Activated CD4-positive, alpha-beta T cell treated with anti-CD3 and anti-CD28 coated beads, Interleukin-2, amount 50 U/mL, for 16 hours (primary cell): ENCODE measurements around the gene DNASE1L2.
"Not testable (repeated sequence)": the region's sequence is repeated elsewhere in the genome, so short reads cannot be mapped to it uniquely, and the experiment has no call there.

Source experiments
- DNase-seq: peaks from one replicate; pipeline ENCODE4 v3.0.0-alpha.2; 2020

DNASE1L2 gene

DNA sequence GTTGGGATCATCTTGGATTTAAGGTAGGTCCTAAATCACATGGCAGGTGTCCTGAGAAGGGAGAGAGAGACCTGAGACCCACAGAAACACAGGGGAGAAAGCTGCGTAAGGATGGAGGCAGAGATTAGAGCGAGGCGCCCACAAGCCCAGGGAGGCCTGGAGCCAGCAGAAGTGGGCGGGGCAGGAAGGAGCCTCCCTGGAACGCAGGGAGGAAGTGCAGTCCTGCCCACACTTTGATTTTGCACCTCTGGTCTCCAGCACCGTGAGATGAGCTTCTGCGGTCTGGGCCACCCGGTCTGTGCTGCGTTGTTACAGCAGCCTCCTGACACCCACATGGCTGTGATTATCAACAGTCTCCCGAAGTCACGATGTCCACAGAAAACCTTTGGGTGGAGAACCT lies 6.4 kb downstream of the DNASE1L2 start:
- DNase-seq: no peak

- DNase-seq: no peak
These were observed 6.8 kb downstream of the DNASE1L2 start for GRCh38 chr16:2243031-2243528.

DNA sequence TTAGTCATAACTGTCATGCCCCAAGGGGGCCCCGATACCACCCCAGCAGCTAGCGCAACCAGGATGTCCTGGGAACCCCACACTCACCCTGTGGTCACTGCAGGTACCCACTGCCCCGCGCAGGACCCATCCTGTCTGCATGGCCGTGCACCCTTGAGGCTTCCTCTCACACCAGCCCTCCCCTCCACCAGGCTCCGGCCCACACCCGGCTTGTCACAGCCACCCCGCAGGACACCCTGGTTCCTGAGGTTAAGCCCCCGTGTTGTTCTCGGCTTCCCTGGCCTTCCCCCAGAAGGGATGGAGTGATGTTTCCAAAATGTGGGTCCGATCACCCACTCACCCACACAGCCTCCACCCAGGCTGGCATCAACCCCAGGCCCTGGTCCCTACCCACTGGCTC lies 7.5 kb downstream of the DNASE1L2 start:
- DNase-seq: no peak

DNA sequence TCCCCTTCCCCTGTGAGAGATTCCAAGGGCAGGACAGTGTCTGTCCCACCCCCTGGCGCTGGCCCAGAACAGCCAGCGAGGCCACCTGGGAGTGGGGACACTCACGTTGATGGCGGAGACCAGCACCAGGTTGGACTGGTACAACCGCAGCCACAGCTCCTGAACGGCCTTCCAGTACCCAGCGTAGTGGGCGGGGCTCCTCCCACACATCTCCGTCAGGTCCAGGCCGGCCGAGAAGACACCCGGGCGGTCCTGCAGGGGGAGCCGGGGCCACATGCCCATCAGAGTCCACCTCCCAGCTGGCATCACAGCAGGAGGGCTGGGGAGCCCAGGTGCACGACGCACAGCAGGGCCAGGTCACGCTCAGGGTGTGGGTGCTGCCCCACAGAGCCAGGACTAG lies 8.1 kb downstream of the DNASE1L2 start:
- DNase-seq: no peak

DNA sequence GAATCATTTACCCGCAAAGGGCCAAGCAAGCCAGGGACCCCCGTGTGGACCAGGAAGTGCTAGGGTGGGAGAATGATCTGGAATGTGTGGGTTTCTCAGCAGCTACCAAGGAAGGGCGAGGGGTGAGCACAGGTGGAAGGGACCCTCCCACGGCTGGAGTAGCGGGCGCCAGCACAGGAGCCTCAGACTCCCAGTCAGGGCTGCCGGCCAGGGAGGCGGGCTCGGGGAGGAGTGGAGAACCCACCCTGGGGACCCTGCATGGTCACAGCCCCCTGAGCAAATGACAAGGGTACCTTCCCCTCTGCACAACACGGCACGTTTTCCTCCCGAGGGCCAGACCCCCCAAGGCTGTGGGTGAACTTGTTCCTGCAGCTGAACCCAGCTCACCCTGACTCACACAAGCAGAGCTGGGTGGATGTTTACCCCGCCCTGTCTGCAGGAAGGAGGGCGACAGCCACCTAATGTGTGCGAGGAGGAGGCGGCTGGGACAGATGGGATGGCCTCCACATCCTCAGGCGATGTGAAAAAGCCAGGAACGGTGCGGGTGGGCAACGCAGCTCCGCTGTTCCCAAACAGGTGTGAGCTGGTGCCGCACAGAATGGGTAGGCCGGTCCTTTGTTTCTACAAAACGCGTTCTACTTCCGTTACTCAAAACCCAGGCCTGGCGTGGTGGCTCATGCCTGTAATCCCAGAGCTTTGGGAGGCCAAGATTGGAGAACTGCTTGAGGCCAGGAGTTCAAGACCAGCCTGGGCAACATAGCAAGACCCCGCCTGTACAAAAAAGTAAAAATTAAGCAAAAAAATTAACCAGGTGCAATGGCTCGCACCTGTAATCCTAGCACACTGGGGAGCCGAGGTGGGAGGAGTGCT lies 8.9 kb downstream of the DNASE1L2 start:
- no peak for DNase-seq

DNA sequence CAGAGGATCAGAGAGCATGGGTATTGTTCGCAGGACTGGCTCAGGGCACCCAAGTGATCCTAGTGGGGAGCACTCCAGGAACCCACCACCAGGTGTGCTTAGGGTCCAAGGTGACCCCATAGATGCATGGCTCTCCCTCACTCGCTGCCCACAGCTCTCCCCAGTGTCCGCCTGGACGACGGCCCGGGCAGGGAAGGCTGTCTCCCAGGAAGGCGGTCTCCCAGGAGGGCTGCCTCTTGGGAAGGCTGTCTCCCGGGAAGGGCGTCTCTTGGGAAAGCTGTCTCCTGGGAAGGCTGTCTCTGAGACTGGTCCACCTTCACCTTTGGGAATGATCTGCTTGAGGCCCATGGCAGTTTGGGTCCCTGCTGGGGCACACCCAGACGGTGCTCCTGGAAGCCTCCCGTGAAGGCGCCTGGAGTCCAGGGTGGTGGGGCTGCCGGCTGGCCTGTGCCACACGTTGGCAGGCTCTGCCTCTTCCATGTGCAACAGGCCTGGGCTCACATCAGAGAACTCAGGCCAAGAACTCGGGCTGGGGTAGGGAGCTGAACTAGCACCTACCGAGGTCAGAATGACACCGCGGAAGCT lies 10.1 kb downstream of the DNASE1L2 start:
- no peak for DNase-seq

DNA sequence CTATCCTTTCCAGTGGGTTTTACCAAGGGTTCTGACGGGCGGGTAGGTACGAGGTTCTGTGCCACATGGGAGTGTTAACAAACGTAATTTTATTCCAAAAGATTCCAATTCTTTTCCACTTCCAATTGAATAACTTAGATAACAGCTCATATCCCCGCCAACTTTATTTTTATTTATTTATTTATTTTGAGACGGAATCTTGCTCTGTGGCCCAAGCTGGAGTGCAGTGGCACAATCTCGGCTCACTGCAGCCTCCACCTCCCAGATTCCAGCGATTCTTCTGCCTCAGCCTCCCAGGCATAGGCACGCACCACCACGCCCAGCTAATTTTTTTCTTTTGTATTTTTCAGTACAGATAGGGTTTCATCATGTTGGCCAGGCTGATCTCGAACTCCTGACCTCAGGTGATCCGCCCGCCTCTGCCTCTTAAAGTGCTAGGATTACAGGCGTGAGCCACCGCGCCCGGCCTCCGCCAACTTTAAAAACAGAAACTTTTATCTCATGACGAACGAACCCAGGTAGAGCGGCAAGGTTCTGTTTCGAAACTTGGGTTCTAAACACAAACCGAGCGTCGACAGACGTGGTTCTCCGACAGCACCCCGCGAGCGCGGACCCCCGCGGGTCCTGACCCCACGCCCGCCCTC lies 14.5 kb downstream of the DNASE1L2 start:
- peak; percentile 44 for DNase-seq

DNA sequence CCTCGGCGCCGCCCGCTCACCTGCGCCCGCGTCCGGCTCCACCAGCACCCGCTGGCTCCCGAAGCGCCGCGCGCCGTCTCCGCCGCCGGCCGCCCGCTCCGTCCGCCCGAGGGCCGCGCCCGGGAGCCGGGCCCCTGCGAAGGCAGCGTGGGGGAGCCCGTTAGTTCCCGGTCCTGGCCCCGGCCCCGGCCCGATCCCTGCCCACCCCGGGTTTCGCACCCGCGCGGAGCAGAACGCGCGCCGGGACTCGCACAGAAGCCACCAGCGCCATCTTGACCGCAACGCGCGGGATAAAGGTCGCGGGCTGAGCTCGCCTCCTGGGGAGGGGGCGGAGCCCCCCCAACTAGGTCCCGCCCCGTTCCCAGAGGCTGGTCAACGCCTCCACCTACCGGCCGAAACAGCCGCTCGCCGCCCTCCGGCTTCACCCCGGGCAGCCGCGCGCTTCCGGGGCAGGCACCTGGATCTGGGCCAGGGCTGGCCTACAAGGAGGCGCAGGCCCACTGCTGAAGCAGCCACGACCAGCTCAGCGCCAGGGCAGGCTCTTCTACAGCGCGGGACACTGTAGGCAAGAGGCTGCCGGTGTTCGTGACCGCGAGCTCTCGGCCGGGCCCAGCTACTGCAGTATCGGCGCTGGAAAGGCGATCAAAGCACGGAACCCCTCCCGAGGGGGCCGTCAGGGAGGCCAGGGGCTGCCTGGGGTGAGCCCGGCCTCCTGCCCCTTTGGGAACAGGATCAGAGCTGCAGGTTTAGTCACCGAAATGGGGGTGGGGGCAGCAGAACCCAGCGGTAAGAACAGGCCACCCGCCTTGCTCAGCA lies 15.3 kb downstream of the DNASE1L2 start, which contains the start of gene ECI1:
Gene ECI1 (minus strand): TSS at position 292 of the 816 bp plus-strand sequence. CDS start 21 bp downstream, at position 271.
- DNase-seq: peak; percentile 93

- DNase-seq: no peak
These were observed 16.5 kb downstream of the DNASE1L2 start for GRCh38 chr16:2252806-2253148.

- no peak for DNase-seq
These were observed 17.0 kb downstream of the DNASE1L2 start for GRCh38 chr16:2253293-2253692.

GRCh38 chr16:2256531-2257140 lies 20.4 kb downstream of the DNASE1L2 start:
- no peak for DNase-seq

DNA sequence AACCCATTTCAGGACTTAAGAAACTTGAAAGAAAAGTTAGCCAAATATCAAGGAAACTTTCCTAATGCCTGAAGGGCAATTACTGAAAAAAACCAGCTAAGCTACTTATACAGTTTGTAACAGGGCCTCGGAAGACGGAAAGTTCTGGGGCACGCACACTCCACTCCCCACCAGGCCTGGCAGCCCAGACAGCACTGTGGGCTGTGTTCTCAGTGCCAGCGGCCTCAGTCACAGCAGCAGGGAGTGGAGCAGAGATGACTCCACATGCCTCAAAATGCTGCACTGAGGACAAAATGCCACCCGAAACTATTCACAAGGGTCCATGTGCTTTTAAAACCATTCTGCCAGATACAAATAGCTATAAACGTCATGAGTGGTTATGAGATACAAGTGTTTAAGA lies 21.5 kb downstream of the DNASE1L2 start:
- DNase-seq: no peak

GRCh38 chr16:2258530-2258929 lies 22.3 kb downstream of the DNASE1L2 start:
- not testable (repeated sequence) for DNase-seq

DNA sequence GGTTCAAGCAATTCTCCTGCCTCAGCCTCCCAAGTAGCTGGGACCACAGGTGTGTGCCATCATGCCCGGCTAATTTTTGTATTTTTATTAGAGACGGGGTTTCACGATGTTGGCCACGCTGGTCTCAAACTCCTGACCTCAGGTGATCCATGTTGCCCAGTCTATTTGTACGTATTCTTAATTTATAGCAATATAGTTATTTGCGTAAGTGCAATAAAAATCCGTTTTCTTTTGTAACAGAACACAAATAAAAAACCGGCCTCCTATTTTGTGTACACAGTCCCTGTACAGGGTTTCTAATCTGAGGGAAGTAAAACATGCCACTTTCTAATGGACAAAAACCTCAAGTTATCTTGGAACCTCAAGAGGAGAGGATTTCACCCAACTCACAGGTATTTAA lies 24.0 kb downstream of the DNASE1L2 start:
- no peak for DNase-seq

- not testable (repeated sequence) for DNase-seq
These were observed 26.8 kb downstream of the DNASE1L2 start for GRCh38 chr16:2263026-2263425.

DNA sequence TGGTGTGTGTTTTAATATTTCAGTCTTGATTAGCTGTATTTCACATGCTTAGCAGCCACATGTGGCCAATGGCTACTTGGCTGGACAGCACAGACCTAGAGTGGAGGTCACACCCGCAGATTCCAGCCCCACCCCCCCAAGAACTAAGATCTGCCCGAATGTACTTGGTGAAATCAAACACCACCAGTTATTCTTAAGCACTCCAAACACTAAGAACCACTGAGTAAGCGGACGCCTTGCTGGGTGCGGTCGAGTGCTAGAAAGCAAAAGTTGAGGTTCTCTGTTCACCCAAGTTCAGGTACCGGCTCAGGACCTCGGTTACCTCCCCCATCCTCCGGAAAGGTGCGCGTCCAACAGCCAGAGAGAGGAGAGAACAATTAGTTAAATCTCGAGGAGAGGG lies 30.6 kb downstream of the DNASE1L2 start:
- peak; percentile 12 for DNase-seq

DNA sequence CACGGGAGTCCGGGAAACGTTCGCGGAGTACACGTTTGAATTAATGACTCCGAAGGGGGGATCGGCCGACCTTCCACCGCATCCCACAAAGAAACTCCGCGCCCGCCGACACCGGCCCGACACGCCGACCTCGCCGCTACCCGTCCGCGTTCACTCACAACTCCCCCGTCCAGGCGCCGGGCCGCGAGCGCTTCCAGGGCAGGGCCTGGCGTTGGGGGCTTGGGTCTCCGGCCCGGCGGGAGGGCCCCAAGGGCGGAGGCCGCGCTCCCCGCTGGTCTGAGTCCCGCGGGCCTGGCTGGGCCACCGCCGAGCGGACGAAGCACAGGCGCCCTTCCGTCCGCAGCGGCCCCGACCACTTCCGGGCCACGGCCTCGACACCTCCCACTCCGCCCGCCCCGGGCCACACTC lies 31.3 kb downstream of the DNASE1L2 start:
- DNase-seq: not testable (repeated sequence)

- peak; percentile 95 for DNase-seq
These were observed 31.8 kb downstream of the DNASE1L2 start, which contains the start of gene RNPS1 for GRCh38 chr16:2267913-2268666. Gene RNPS1 (minus strand): TSS chr16:2268126. CDS start chr16:2264643, 3,483 bp downstream.

- no peak for DNase-seq
These were observed 33.8 kb downstream of the DNASE1L2 start for GRCh38 chr16:2270070-2270462.

DNA sequence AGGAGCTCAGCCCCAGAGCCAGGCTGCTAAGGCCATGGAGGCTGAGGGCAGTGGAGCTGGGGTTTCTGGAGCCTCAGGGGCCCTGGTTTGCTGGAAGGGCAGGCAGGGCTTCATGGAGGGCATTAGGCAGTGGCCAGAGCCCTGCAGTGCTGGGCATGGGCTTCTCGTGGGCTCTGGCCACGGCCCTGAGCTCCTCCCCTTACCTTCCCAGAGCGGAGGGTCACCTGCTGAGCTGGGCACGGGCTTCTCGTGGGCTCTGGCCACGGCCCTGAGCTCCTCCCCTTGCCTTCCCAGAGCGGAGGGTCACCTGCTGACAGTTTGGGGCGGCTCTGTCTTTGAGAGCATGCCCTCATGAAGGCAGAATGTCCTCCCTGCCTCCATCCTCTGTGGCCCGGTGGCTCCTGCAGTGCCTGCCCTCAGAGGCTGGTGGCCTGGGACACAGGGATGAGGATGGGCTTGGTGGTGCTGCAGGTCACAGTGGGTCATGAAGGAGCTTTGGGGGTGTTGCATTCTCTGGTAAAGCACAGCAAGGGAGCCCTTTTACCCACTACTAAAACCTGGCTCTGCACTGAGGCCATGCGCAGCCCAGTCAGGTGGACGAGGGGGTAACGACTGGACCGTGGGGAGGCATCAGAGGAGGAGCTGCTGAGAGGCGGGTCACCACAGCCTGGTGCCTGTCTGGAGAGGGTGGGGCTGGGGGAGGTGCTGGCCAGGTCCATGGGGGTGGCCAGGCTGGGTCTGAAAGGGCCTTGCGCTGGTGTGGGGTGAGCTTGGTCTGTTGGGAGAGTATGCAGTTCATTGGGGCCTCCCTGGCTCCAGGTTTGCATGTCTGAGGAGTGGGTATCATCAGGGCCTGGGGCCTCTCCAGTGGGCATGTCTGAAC lies 34.6 kb downstream of the DNASE1L2 start:
- DNase-seq: no peak
